T1000 (cell line): ENCODE measurements around the gene BAIAP3.

Experiments
- DNase-seq: peaks from one replicate; lab custom pipeline; 2025; ENCODE audit warnings: mixed read lengths; lab: John Stamatoyannopoulos, UW

Gene BAIAP3

DNA sequence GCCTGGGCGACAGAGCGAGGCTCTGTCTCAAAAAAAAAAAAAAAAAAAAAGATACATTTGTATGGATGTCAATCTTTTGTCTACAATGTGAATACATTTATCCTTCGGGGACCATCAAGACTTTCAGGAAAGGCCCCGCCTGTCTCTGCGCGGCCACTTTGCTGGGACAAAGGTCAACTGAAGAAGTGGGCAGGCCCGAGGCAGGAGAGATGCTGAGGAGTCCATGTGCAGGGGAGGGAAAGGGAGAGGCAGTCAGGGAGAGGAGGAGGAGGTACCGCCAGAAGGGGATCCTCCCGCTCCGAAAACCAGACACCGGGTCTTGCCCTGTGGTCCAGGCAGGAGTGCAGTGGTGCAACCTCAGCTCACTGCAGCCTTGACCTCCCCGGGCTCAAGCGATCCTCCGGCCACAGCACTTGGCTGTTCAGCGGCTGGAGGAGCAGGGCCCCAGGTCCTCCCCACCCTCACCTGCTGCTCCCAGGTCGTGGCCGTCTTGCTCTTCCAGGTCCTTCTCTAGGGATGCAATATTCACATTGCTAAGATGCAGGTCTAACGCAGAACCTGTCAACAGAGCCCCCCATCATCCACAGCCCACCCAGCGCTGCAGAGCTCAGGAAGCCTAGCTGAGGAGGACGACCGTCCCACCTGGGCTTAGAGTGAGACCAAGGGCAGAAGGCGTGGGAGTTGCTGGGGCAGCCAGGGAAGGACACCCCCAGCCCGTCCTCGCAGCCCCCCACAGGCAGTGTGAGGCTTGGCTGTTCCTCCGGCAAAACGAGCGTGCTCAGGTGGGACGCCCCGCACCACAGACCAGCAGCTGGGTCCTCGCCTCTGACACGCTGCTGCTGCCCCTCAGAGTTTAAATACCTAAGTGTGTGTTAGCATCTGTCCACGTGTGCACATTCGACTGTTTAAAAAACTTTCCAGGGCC, 37.9 kb downstream of the BAIAP3 start:
- no peak for DNase-seq

GRCh38 chr16:1372292-1372950, 39.0 kb downstream of the BAIAP3 start:
- no peak for DNase-seq

- no peak for DNase-seq
Observed at GRCh38 chr16:1374418-1375297, 41.2 kb downstream of the BAIAP3 start.

GRCh38 chr16:1375298-1375640, 41.8 kb downstream of the BAIAP3 start:
- DNase-seq, result no peak

GRCh38 chr16:1375741-1376410, 42.4 kb downstream of the BAIAP3 start:
- DNase-seq, result no peak

GRCh38 chr16:1377406-1378010, 44.1 kb downstream of the BAIAP3 start:
- DNase-seq, result no peak

GRCh38 chr16:1378087-1378803, 44.8 kb downstream of the BAIAP3 start:
- DNase-seq, result no peak

- DNase-seq, result peak; percentile 75
Observed at GRCh38 chr16:1378804-1379303, 45.4 kb downstream of the BAIAP3 start.

DNA sequence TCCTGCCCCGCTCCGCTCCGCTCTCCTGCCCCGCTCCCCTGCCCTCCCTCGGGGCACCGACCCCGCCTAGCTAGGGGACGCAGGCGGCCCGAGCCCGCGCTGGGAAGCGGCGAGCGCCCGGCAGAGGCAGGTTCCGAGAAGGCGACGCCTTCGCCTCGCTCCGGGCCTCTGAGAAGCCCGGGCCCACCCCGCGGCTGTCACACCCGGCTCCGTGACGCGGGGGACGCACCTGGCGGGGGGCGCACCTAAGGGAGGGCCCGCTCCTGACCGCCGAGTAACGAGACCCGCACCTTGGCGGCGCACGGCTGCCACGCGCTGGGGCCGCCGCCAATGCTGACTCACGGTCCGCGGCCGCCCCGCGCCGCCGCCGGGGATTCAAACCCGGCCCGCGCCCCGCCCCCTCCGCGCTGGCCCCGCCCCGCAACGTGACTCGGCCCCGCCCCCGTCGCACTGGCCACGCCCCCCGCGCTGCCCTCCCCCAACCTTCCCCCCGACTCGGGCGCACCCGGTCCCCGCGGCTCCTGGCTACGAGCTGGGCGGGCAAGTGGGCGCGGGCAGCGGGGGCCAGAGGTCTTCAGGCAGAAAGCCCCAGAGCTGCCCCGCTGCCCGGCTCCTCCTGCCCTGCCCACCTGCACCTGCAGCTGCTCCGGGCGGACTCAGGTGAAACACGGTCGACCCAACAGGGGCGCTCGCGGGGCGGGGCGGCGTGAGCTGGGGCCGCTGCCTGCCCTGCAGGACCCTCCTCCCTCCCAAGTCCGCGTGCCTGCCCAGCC, 46.0 kb downstream of the BAIAP3 start:
- DNase-seq, result peak; percentile 58

GRCh38 chr16:1380195-1380594, 46.8 kb downstream of the BAIAP3 start:
- DNase-seq, result no peak

DNA sequence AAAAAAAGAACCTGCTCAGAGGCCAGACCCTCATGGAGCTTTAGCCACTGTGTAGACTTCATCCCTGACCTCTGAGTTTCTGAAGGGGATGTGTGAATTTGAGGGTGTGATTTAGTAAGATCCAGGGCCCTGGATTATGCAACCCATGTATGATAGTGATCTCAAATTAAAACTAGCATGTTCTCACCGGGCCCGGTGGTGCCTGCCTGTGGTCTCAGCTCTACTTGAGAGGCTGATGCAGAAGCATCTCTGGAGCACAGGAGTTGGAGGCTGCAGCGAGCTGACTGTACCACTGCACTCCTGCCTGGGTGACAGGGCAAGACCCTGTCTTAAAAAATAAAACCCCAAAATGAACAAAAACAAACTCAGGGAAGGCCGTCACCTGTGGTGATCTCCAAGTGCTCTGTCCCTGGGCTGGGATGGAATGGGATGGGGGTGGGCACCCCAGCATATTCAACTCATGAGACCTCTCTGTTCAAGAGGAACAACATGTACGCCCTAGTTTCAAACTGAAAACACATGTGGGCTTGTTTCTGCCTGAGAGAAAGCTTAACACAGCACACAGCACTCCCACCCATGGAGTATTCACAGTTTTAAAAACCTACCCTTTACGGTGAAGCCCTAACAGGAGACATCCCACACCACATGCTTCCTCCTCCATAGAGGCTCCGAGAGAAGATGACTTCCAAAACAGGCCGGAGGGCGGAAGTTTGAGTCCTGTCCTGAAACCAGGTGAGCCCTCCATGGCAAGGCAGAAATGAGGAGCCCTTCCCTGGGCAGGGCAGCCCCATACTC, 48.4 kb downstream of the BAIAP3 start:
- no peak for DNase-seq

- no peak for DNase-seq
Observed at GRCh38 chr16:1383556-1383955, 50.1 kb downstream of the BAIAP3 start.

DNA sequence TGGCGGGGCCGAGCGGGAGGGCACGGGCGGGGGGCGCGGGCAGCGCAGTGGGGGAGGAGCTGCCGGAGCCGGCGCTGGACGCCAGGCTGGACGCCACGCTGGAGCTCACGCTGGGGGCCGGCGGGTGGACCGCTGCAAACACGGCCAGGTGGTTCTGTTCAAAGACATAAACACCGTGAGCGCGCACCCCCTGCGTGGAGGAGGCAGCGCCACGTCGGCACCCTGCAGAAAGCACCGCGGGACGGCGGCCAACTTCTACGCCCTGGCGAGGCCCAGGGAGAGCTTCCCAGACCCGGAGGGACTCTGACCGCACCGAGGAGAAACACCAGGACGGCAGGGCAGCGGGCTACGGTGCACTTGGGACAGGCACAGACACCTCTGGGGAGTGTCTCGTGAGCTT, 51.8 kb downstream of the BAIAP3 start:
- no peak for DNase-seq

- no peak for DNase-seq
Observed at GRCh38 chr16:1387331-1387730, 53.9 kb downstream of the BAIAP3 start.

DNA sequence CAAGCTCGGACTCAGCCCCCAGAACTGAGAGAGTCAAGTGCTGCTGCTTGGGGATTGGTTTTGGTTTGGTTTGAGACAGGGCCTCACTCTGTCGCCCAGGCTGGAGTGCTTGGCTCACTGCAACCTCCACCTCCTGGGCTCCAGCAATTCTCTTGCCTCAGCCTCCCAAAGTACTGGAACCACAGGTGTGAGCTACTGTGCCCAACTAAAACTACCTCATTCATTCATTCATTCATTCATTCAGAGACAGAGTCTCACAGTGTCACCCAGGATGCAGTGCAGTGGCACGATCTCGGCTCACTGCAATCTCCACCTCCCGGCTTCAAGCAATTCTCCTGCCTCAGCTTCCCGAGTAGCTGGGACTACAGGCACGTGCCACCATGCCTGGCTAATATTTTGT, 56.3 kb downstream of the BAIAP3 start:
- no peak for DNase-seq

- no peak for DNase-seq
Observed at GRCh38 chr16:1390239-1390779, 56.9 kb downstream of the BAIAP3 start.

DNA sequence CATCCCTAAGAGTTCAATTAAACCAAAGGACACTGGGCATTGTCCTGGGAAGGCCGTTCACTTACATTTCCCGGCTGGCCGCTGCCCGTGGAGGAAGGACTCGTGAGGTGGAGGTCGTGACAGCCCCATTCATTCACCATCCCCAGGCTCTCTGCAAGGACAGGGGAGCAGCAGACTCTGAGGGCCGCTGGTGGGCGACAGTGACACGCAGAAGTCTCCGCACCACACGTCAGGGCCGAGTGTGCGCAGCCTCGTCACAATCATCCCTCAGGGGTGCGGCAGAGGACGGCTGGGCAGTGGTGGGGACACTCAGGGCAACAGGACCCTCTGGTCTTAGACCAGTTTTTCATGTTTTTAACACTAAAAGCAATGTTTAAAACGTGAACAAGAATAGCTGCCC, 59.4 kb downstream of the BAIAP3 start:
- DNase-seq, result no peak

DNA sequence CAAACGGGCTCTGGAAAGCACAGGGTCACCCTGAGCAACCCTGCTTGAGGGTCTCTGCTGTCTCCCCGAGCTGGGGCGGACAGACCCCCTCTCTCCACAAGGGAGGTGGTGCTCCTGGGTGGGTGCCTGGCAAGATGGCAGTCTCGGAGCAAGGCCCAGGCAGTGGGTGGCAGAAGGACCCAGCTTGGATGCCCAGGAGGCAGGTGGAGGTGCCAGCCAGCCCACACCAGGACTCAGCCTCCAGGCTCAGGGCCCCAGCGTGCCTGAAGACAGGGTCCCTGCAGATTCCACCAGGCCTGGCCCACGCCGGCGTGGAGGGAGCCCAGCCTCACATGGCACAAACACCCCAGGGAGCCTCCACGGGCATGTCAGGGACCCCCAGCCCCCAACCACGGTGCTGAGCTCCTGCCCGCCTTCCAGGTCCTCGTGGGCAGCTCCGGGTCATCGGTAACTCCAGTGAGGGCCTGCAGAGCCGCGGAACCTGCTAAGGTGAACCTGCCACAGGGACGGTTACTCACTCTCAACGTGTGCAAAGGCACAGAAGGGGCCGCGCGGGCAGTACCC, 60.2 kb downstream of the BAIAP3 start:
- DNase-seq, result no peak
